ENCODE measurements around the gene UVRAG.

The UVRAG gene

DNA sequence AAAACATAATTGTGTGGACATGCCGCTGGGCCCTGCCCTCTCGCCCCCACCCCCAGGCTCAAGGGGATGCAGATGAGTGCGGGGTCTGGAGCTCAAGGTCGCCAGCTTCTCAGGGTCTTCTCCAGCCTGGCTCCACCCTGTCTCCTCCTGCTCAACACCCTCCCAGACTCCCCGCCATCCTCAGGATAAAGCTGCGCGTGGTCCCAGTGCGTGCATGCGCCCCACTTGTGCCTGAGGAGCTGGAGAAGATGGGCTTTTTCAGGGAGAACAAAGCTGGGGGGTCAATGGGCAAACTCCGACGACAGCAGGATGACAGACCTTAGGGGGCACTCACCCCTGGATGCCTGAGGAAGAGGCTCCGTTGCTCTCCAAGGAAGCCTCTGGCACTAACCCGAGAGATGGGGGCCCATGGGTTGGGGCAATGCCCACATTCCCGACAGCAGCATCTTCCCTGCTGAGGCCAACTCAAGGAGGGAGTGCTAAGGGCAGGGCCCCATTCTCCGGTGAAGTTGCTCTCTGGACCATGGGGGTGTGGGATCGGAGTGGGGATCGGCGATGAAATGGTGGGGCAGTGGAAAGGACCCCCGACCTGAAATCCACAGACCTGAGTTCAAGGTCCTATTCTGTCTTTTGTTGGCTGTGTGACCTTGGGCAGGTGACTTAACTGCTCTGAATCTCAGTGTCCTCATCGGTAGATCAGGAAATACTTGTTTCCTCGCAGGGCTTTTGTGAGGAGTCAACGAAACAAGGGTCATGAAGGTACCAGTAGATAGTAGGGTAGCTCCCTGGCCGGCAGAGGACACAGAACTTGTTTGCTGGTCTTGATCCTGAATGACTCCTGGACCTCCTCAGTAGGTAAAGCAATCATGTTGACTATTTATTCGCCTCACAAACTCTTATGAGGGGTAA, 343.6 kb downstream of the UVRAG start:
- no peak for DNase-seq

- DNase-seq: no peak
Measured at GRCh38 chr11:76159303-76159937, 344.4 kb downstream of the UVRAG start.

- DNase-seq: no peak
Measured at GRCh38 chr11:76159983-76160661, 345.1 kb downstream of the UVRAG start.

GRCh38 chr11:76160856-76161255, 345.8 kb downstream of the UVRAG start:
- no peak for DNase-seq

DNA sequence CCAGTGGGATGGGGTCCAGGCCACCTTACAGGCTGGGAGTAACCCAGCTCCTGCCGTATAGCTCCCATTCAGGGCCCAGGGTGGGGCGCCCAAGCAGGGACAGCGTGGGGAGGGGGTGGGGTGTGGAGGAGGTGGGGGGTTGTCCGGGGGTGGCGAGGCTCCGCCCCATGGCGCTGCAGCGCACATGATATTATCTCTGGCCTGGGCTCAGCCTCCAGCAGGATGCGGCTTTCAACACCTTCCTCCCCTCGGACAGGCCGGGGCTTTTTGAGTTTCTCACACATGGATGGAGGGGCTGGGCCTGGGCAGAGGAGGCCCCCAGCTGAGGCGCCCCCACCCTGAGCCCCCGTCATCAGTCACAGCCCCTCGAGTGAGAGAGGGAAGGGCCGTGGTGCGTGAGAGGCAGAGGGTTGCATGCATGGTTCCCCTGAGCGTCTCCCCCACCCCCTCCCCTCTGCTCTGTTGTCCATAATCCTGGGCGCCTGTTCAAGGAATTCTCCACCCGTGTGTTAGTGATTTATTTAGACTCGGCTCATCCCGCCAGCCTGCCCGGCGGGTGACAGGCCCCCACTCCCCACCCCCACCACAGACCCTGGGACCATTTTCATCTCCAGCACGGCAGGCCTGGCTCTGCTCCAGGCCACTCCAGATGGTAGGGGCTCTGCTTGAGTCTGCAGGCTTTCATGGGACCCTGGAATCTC, 346.4 kb downstream of the UVRAG start:
- DNase-seq: no peak

DNA sequence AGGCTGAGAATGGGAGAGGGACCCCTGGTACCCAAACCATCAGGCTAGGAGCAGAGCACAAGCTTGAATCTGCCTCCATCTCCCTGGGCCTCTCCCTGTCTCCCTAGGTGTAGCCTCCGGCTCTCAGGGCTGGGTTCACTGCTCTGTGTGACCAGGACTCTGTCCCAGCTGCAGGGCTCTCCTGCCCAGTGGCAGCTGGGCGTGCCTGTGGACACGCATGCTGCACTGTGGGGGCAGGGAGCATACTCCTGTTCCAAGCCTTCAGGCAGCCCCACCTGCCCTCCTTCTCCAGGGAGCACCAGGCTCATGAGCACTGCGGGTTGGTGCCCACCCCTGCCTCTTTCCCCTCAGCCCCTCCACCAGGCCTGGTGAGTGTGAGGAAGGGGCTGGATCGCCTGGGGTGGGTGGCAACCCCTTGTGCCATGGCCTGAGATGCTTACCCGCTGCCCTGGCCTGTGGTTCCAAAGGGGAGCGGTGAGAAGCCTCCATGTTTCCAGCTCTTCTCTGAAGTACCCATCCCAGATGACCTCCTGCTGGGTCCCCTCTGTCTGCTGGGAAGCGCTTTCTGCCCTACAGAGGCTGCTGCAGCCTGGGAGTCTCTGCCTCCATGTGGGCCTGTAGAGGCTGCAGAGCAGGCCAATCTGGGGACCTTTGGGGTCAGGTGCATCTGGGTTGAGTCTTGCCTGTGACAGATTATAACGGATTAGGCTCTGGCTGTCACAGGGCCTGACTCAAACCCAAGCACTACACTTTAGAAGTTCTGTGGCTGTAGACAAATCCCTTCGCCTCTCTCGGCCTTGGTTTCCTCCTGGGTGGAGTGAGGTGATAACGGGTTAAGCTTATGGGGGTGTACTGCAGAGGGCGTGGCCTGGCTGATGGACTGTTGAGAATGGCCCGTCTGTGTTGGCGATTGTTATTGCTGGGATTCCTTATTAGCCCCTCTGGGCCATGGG, 347.6 kb downstream of the UVRAG start:
- DNase-seq: no peak

GRCh38 chr11:76163289-76163880, 348.4 kb downstream of the UVRAG start:
- DNase-seq: no peak

DNA sequence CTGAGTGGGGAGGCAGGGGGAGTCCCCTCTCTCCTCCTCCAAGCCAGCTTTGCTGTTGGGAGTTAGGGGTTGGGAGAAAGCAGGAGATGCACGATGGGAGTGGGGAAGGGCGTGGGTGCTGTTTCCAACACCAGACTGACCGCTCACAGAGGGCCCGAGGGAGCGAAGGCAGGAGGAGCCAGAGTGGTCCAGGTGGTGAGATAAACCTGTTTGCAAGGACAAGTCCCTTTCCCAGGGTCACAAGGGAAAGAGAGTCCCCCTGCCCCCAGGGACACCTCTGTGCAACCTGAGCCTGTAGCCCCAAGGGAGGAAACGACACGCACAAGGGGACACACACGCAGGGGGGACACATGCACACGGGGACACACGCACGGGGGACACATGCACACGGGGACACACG, 349.1 kb downstream of the UVRAG start:
- DNase-seq: no peak

- no peak for DNase-seq
Measured at GRCh38 chr11:76164861-76165751, 350.1 kb downstream of the UVRAG start.

GRCh38 chr11:76166314-76166713, 351.3 kb downstream of the UVRAG start:
- no peak for DNase-seq

DNA sequence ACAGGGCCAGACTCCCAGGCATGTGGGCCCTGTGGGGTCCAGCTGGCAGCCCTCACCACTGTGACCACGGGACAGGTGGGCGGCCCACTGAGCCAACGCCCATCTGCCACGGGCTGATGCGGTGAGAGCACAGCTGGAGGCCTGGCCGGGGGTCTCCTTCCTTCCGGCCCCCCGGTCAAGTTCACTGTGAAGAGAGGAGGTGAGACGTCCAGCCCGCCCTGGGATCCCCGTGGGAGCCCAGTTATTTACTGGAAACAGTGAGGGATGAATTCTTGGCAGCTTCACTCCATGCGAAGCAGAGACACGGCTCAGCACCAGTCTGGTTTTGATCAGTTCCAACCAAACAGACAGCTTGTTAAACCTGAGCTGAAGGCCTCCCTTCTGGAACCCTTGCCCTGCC, 352.6 kb downstream of the UVRAG start:
- no peak for DNase-seq

DNA sequence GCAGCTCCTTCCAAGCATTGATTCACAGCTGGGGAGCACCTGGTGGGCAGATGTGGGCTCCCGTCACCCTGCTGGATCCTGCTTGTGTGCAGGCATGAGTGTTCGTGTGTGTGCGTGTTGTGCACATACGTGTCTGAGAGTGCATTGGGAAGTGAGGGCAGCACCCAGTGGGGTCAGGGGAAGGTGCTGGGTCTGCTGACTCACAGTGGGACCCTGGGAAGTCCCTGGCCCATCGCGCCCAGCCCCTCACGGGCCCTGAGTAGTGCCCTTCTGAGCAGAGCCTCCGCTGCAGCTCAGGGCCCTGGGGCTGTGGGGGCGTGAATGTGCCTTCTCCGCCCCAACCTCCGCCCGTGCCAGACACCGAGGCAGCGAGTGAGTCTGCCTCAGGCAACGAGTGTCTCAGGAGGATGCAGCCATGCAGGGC, 354.5 kb downstream of the UVRAG start:
- no peak for DNase-seq

DNA sequence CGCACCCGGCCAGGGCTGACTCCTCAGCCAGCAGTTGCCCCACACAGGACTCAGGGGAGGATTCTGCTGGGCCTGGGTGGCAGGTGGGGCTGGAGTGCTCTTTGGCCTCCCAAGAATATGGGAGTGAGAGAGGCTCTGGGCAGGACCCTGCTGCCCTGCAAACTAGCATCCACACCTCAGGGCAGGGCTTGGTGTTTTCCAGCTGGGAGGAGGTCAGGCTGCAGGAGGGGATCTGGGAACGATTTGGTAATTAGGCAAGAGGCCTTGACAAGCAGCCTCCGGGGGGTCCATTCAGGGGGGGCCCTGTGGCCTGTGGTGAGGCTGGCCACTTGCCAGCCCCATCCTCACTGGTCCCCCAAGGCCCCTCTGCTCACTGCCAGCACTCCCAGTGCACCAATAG, 355.5 kb downstream of the UVRAG start:
- no peak for DNase-seq

GRCh38 chr11:76172583-76172982, 357.6 kb downstream of the UVRAG start:
- DNase-seq: no peak

GRCh38 chr11:76173663-76174062, 358.7 kb downstream of the UVRAG start:
- no peak for DNase-seq

DNA sequence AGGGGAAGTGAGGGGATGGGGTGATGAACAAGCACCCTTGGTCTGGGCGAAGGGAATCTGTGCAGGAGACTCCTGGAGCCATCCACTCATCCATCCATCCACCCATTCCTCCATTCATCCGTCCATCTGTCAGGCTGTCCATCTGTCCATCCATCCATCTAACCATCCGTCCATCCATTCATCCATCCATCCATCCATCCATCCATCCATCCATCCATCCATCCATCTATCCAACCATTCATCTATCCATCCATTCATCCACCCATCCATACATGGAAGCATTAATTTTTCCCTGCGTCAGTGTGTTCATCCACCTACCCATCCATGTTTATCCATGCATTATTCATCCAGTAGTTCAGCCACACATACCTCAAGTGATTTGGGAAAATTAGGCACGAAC, 359.3 kb downstream of the UVRAG start:
- no peak for DNase-seq

DNA sequence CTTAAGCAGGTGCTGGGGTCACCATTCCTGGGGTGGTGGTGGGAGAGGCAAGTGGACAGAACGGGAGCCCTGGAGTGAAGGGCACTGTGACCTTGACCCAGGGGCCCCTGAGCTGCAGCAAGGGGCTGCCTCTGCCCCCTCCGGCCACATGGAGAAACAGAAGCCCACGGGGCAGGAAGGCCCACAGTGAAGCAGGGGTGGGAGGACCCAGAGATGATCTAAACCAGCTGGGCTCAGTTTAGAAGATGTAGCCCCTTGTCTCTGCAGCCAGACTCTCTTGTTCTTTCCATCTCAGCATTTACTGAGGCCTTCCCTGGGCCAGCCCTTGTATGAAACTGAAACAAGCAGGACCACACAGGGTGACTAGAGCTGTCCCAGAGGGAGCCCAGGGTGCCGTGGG, 360.8 kb downstream of the UVRAG start:
- no peak for DNase-seq

GRCh38 chr11:76176463-76176862, 361.5 kb downstream of the UVRAG start:
- DNase-seq: no peak

GRCh38 chr11:76177250-76177686, 362.3 kb downstream of the UVRAG start:
- DNase-seq: no peak

- no peak for DNase-seq
Measured at GRCh38 chr11:76179147-76179546, 364.1 kb downstream of the UVRAG start.
